ENCODE measurements around the gene CABP7. TPM values are rescaled to one million over a fixed set of nuclear protein-coding genes. Genes with fewer than 3 reads are reported as not detected.

Gene CABP7
- total and polyA plus RNA-seq, 12 donors = 0.77 to 15.1 (median 5.9) TPM

DNA sequence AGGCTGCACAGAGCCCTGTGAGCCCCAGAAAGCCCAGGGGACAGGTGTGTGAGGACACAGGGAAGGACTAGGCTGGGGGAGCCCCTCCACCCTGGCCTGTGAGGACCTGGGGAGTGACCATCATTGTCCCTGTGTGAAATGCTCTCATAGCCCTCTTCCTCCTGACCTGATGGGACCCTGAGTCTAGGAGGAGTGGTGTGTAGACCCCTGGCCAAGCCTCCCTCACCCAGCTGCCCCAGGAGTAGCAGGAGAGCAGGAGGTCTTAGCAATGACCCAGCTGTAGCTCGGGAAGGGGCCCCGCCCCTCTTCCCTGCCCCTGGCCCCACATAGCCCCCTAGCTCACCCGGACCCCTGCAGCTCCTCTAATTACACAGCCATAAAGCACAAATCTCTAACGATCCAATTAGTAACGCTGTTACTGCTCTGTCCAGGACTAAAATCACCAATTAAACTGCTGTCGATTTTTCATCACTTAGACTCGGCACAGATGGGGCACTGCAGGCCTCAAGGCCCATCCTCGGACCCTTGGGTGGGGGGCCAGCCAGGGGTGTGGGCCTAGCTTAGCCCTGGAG, 6.6 kb upstream of the CABP7 start:
- DNase-seq = no peak
- Histone ChIP-seq H3K27me3 (no peaks in the 10 kb centered on the region), H3K4me1 (replicated peaks in 1 of 2) (peaks cover 0 to 13% of the 10 kb centered on the region in 2 donors), H3K9me3 (replicated peaks in 1 of 3) (no peaks in the 10 kb centered on the region), H3K4me3 (no peak overlapping the region), H3K27ac (no peak overlapping the region), H3K36me3 (replicated peaks in 1 of 2) (no peaks in the 10 kb centered on the region)
- intact Hi-C loops (cut with DNase I) = no loop called here
- TF ChIP-seq POLR2A (IDR thresholded peaks at IDR 0.05) (no peak), CTCF (IDR thresholded peaks at IDR 0.05) (no peak)
- 61 to 67% (median 66%) methylated on average over 5 to 8 of the region's 8 CpGs for WGBS, 4 donors

GRCh38 chr22:29715240-29715639, 4.6 kb upstream of the CABP7 start:
- H3K36me3 ChIP-seq (replicated peaks in 1 of 2) = no peaks in the 10 kb centered on the region
- no peak overlapping the region for H3K4me3 ChIP-seq
- peaks cover 9% of the 10 kb centered on the region for H3K27me3 ChIP-seq
- no peak for TF ChIP-seq POLR2A (IDR thresholded peaks at IDR 0.05)
- TF ChIP-seq CTCF (IDR thresholded peaks at IDR 0.05) = no peak
- 77 to 81% (median 77%) methylated on average over 8 to 13 of the region's 13 CpGs; no CpG with 5 or more reads in 1 of the 4 donors for WGBS, 4 donors
- H3K4me1 ChIP-seq (replicated peaks in 1 of 2) = peaks cover 0 to 12% of the 10 kb centered on the region in 2 donors
- H3K9me3 ChIP-seq (replicated peaks in 1 of 3) = no peaks in the 10 kb centered on the region
- H3K27ac ChIP-seq = no peak overlapping the region
- intact Hi-C loops (cut with DNase I) = no loop called here
- DNase-seq = no peak

- Histone ChIP-seq H3K4me1 (replicated peaks in 1 of 2) (peaks cover 0 to 7% of the 10 kb centered on the region in 2 donors), H3K9me3 (replicated peaks in 1 of 3) (no peaks in the 10 kb centered on the region), H3K36me3 (replicated peaks in 1 of 2) (no peaks in the 10 kb centered on the region), H3K27me3 (peaks cover 14% of the 10 kb centered on the region), H3K4me3 (no peak overlapping the region), H3K27ac (no peak overlapping the region)
- DNase-seq = no peak
- intact Hi-C loops (cut with DNase I) = no loop called here
- 72 to 82% (median 79%) methylated on average over 3 to 5 of the region's 5 CpGs for WGBS, 4 donors
- TF ChIP-seq POLR2A (IDR thresholded peaks at IDR 0.05) = no peak
- TF ChIP-seq CTCF (IDR thresholded peaks at IDR 0.05) = no peak
These were observed 4.1 kb upstream of the CABP7 start for GRCh38 chr22:29715705-29716104.

DNA sequence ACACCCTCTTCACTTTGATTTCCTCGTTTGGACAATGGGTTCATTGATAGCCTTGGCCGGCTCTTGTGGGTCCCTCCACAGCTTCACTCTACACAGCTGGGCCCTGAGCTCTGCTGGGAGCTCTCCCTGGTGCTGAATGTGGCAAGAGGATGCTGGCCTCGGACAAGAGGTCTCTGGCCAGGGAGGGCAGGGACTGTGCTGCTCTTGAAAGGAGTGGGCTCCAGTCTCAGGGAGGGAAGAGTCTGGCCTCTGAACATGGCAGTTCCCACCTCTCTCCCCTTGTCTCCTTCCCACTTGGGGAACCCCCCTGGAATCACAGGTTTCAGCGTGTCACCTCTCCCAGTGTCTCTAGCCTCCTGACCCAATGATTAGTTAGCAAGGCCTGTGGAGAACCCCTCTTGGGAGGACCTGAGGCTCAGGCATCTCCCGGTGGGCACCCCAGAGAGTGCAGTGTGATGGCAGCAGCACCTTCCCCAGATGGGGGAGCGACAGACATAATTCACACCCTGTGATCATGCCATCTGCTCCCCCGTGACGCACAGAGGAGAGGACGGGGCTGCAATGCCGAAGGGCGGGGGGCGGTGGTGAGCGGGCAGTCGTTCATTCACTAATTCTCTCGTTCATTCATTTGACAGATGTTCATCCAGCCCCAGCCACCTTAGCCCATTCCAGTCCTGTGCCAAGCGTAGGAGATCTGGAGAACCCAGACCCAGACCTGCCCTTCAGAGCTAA, 2.8 kb upstream of the CABP7 start:
- H3K27me3 ChIP-seq = peaks cover 22% of the 10 kb centered on the region
- no peaks in the 10 kb centered on the region for H3K4me1 ChIP-seq (replicated peaks in 1 of 2)
- 46 to 69% (median 67%) methylated on average over 8 to 16 of the region's 16 CpGs for WGBS, 4 donors
- H3K9me3 ChIP-seq (replicated peaks in 1 of 3) = no peaks in the 10 kb centered on the region
- intact Hi-C loops (cut with DNase I) = no loop called here
- no peak for TF ChIP-seq POLR2A (IDR thresholded peaks at IDR 0.05)
- TF ChIP-seq CTCF (IDR thresholded peaks at IDR 0.05) = no peak
- H3K4me3 ChIP-seq = no peak overlapping the region
- H3K36me3 ChIP-seq (replicated peaks in 1 of 2) = no peaks in the 10 kb centered on the region
- peak; percentile 67 to 80 (median 76) for DNase-seq
- no peak overlapping the region for H3K27ac ChIP-seq

Data from adrenal gland (tissue), 12 donors.